Left ventricle myocardium inferior (tissue), 1 donor: ENCODE results near the gene PDZD2. TPM values are rescaled to one million over a fixed set of nuclear protein-coding genes. Genes with fewer than 3 reads are reported as not detected.

Source experiments
- DNase-seq: peaks from one replicate; pipeline ENCODE4 v3.0.0-alpha.2; 2020
- H3K27ac ChIP-seq: fragments of 200-600 bp; replicated peaks from 2 replicates; pipeline ENCODE4 v1.8.0; 2021
- H3K27me3 ChIP-seq: fragments of 200-600 bp; 2 replicates; pipeline ENCODE4 v1.8.0; 2021; ENCODE audit warnings: low read depth
- H3K36me3 ChIP-seq: fragments of 200-600 bp; 2 replicates; pipeline ENCODE4 v1.8.0; 2021
- H3K4me1 ChIP-seq: fragments of 200-600 bp; 2 replicates; pipeline ENCODE4 v1.8.0; 2021
- H3K4me3 ChIP-seq: fragments of 200-600 bp; 2 replicates; pipeline ENCODE4 v1.8.0; 2021; ENCODE audit warnings: mild to moderate bottlenecking, moderate library complexity
- H3K9me3 ChIP-seq: fragments of 200-600 bp; replicated peaks from 2 replicates; pipeline ENCODE4 v1.8.0; 2021
- CTCF ChIP-seq: fragments of 200-600 bp; IDR thresholded peaks from 2 replicates; pipeline ENCODE4 v1.8.0; 2021; ENCODE audit warnings: antibody characterized with exemption, mild to moderate bottlenecking, borderline replicate concordance
- intact Hi-C: fragments of 100-400 bp; cut with micrococcal nuclease; formaldehyde crosslinking; loops from one replicate; pipeline ENCODE4 v1.11.0; 2022
- total RNA-seq: library from RNA; stranded (reverse); fragmentation: NEBNext Ultra II Directional; extraction: Animal tissue kit (Norgen Biotek cat#: 25700); gene quantifications from one replicate; pipeline ENCODE4 v1.2.1, GENCODE V29; 2021
- donor health status: DM: no; HTN: yes; CAD: no; lungs with severe emphysema.

PDZD2 gene
- total RNA-seq, 1 donor from 2014 or later = 120 TPM

GRCh38 chr5:31986101-31986500 lies 347.2 kb downstream of the PDZD2 start:
- DNase-seq = no peak
- Histone ChIP-seq H3K4me1 (peaks cover 65% of the 10 kb centered on the region), H3K36me3 (peaks cover 7% of the 10 kb centered on the region), H3K9me3 (no peaks in the 10 kb centered on the region), H3K27ac (no peak overlapping the region), H3K4me3 (no peak overlapping the region), H3K27me3 (no peaks in the 10 kb centered on the region)
- no peak for TF ChIP-seq CTCF
- intact Hi-C loops = no loop called here

- Histone ChIP-seq H3K4me1 (peaks cover 50% of the 10 kb centered on the region), H3K4me3 (no peak overlapping the region), H3K9me3 (no peaks in the 10 kb centered on the region), H3K36me3 (peaks cover 7% of the 10 kb centered on the region), H3K27me3 (no peaks in the 10 kb centered on the region), H3K27ac (no peak overlapping the region)
- no peak for DNase-seq
- no peak for TF ChIP-seq CTCF
- intact Hi-C loops = no loop called here
Observed at GRCh38 chr5:31987985-31988710, 349.2 kb downstream of the PDZD2 start.

- Histone ChIP-seq H3K27me3 (no peaks in the 10 kb centered on the region), H3K9me3 (no peaks in the 10 kb centered on the region), H3K4me3 (no peak overlapping the region), H3K36me3 (peaks cover 7% of the 10 kb centered on the region), H3K4me1 (peaks cover 47% of the 10 kb centered on the region), H3K27ac (no peak overlapping the region)
- TF ChIP-seq CTCF = no peak
- DNase-seq = no peak
- intact Hi-C loops = no loop called here
Observed at GRCh38 chr5:31990081-31990650, 351.2 kb downstream of the PDZD2 start.

GRCh38 chr5:31990701-31991110 lies 351.8 kb downstream of the PDZD2 start:
- TF ChIP-seq CTCF = no peak
- no peak overlapping the region for H3K4me3 ChIP-seq
- peaks cover 47% of the 10 kb centered on the region for H3K4me1 ChIP-seq
- H3K27ac ChIP-seq = no peak overlapping the region
- no peak for DNase-seq
- no peaks in the 10 kb centered on the region for H3K9me3 ChIP-seq
- H3K36me3 ChIP-seq = peaks cover 7% of the 10 kb centered on the region
- intact Hi-C loops = no loop called here
- H3K27me3 ChIP-seq = no peaks in the 10 kb centered on the region

- TF ChIP-seq CTCF = no peak
- Histone ChIP-seq H3K4me1 (peaks cover 47% of the 10 kb centered on the region), H3K27ac (no peak overlapping the region), H3K27me3 (no peaks in the 10 kb centered on the region), H3K36me3 (peaks cover 17% of the 10 kb centered on the region), H3K4me3 (no peak overlapping the region), H3K9me3 (no peaks in the 10 kb centered on the region)
- intact Hi-C loops = no loop called here
- DNase-seq = no peak
Observed at GRCh38 chr5:31992377-31992776, 353.4 kb downstream of the PDZD2 start.
